GM18499 (cell line): ENCODE data around the gene PRSS37.

ENCODE experiments used
- ATAC-seq: cut with Tn5 transposase; IDR thresholded peaks from one replicate; pipeline ENCODE4 v1.9.1; 2021; ENCODE audit warnings: moderate number of reproducible peaks; ENCODE audit not compliant: insufficient read depth, unreplicated experiment

PRSS37 gene

DNA sequence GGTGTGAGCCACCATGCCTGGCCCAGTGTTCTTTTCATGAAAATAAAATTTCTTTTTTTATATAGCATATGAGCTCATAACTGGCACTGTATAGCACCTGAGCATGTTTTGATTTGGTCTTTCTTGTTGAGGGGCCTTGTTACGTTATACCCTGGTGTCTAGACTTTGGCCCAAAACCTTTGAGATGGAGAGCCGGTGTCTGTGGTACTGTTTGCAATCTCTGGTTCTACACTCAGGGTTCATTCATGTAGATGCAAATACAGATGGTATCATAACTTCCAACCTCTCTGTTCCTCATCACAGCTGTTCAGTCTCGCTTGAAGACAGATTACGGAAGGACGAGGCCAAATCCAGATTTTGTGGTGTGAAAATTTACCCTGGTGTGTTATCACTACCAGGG is 51.4 kb downstream of the PRSS37 start, which contains the start of gene TAS2R5:
Gene TAS2R5 (plus strand): TSS at position 301 of the 400 bp plus-strand sequence. CDS start 145 bp downstream, outside the sequence.
- no peak for ATAC-seq

DNA sequence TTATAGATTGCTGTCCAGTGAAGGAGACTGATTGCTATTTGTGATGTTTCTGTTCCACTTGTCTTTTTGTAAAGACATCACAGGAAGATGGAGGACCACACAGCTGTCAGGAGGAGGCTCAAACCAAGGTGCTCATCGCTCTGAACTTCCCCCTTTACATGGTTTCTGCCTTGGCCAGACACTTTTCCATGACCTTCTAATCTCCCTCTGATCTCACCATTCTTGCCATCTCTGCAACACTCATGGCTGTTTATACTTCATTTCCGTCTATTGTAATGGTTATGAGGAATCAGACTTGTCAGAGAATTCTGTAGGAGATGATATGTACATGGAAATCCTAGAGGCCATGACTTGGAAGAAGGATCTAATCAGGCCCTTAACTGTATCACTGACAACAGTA is 53.0 kb downstream of the PRSS37 start:
- no peak for ATAC-seq
